Omental fat pad (tissue), 4 donors: ENCODE results near the gene POSTN. TPM values are rescaled to one million over a fixed set of nuclear protein-coding genes. Genes with fewer than 3 reads are reported as not detected.

ENCODE experiments used
- ATAC-seq: fragments of 150-250 bp; one replicate; pipeline ENCODE4 v1.9.1; 2016; ENCODE audit warnings: mild to moderate bottlenecking, moderate library complexity; ENCODE audit not compliant: low FRiP score
- DNase-seq: peaks from one replicate; pipeline ENCODE4 v3.0.0-alpha.2; 2019; ENCODE audit warnings: low spot score
- CTCF ChIP-seq, 3 donors: fragments of 450-650 bp; IDR thresholded peaks; one replicate each; pipeline ENCODE4 v1.5.1; 2016 to 2017; ENCODE audit warnings: antibody characterized with exemption in 3 of 3, mild to moderate bottlenecking in 3 of 3, moderate library complexity in 2 of 3
- total RNA-seq, 4 donors: library from RNA; depleted of rRNA; stranded (reverse); fragments of >200 nt; gene quantifications; one replicate each; pipeline ENCODE4 v1.1.0, GENCODE V29; 2016

The POSTN gene
- total RNA-seq, 4 donors from 2014 or later = 27.0 to 85.6 (median 36.6) TPM

- no peak for TF ChIP-seq CTCF (IDR thresholded peaks at IDR 0.05)
- DNase-seq = no peak
- ATAC-seq = no peak
Observed at GRCh38 chr13:37539976-37540605, 58.5 kb downstream of the POSTN start.

- DNase-seq = no peak
- ATAC-seq = no peak
- no peak for TF ChIP-seq CTCF (IDR thresholded peaks at IDR 0.05)
Observed at GRCh38 chr13:37539170-37539569, 59.4 kb downstream of the POSTN start.

- no peak for TF ChIP-seq CTCF (IDR thresholded peaks at IDR 0.05)
- ATAC-seq (no peak), DNase-seq (no peak)
Observed at GRCh38 chr13:37535501-37535900, 63.1 kb downstream of the POSTN start.

- no peak for ATAC-seq
- DNase-seq = no peak
- no peak for TF ChIP-seq CTCF (IDR thresholded peaks at IDR 0.05)
Observed at GRCh38 chr13:37534676-37535075, 63.9 kb downstream of the POSTN start.

GRCh38 chr13:37534181-37534580 lies 64.4 kb downstream of the POSTN start:
- TF ChIP-seq CTCF (IDR thresholded peaks at IDR 0.05) = no peak
- DNase-seq (no peak), ATAC-seq (no peak)

GRCh38 chr13:37531049-37531448 lies 67.5 kb downstream of the POSTN start:
- TF ChIP-seq CTCF (IDR thresholded peaks at IDR 0.05) = no peak
- no peak for DNase-seq
- no peak for ATAC-seq

GRCh38 chr13:37529751-37530385 lies 68.7 kb downstream of the POSTN start:
- ATAC-seq = no peak
- DNase-seq = no peak
- TF ChIP-seq CTCF (IDR thresholded peaks at IDR 0.05) = no peak
